SK-N-SH (cell line): Measurements from ENCODE around the gene SDK1. TPM values are rescaled to one million over a fixed set of nuclear protein-coding genes. Genes with fewer than 3 reads are reported as not detected.

Experiments used
- CTCF ChIA-PET: fragments of 300-600, 350-600 bp; formaldehyde crosslinking; extraction: SDS; loops from one replicate; lab custom pipeline; 2021; lab: Yijun Ruan, JAX
- POLR2A ChIA-PET: fragments of 350-600 bp; sonication (Branson Sonifier 250); formaldehyde crosslinking; extraction: SDS; loops from one replicate; lab custom pipeline; 2020; ENCODE audit warnings: antibody characterized with exemption, inconsistent platforms; lab: Yijun Ruan, JAX
- DNase-seq: peaks from one replicate; pipeline ENCODE4 v3.0.0; 2012
- H2AFZ ChIP-seq: fragments of 200-600 bp; sonication (generic); 2 replicates; pipeline ENCODE4 v1.8.1; 2016; ENCODE audit warnings: antibody characterized with exemption, mild to moderate bottlenecking, low read depth
- H3F3A ChIP-seq: fragments of 200-600 bp; sonication (generic); replicated peaks from 2 replicates; pipeline ENCODE3; 2016; ENCODE audit warnings: antibody characterized with exemption, mild to moderate bottlenecking; ENCODE audit not compliant: insufficient read depth
- H3K27ac ChIP-seq, 2 experiments: fragments of 200-500 bp in 1 of 2; fragments of 200-600 bp in 1 of 2; sonication (Bioruptor generic) in 1 of 2; sonication (generic), shearing (Covaris generic) in 1 of 2; 2 replicates each; pipeline versions ENCODE4 v1.5.1 to v1.6.1; 2014 to 2016; ENCODE audit warnings: low read depth in 2 of 2, inconsistent platforms in 1 of 2, low read length in 1 of 2, mild to moderate bottlenecking in 1 of 2, mixed read lengths in 1 of 2
- H3K27me3 ChIP-seq: fragments of 200-600 bp; sonication (generic), shearing (Covaris generic); 2 replicates; pipeline ENCODE4 v1.6.1; 2016; ENCODE audit warnings: mixed run types; ENCODE audit not compliant: insufficient read depth
- H3K36me3 ChIP-seq, 2 experiments: fragments of 200-500 bp in 1 of 2; fragments of 200-600 bp in 1 of 2; sonication (Bioruptor generic) in 1 of 2; sonication (generic) in 1 of 2; replicated peaks in 1 of 2; 2 replicates each; pipeline versions ENCODE3 to v1.5.1; 2014 to 2016; ENCODE audit warnings: low read length in 1 of 2, mild to moderate bottlenecking in 1 of 2; ENCODE audit not compliant: insufficient read depth in 2 of 2, control insufficient read depth in 1 of 2
- H3K4me1 ChIP-seq, 2 experiments: fragments of 200-500 bp in 1 of 2; fragments of 200-600 bp in 1 of 2; sonication (Bioruptor generic) in 1 of 2; sonication (generic), shearing (Covaris generic) in 1 of 2; 2 replicates each; pipeline versions ENCODE4 v1.5.1 to v1.6.1; 2014 to 2016; ENCODE audit warnings: low read depth in 1 of 2, low read length in 1 of 2, mixed run types in 1 of 2; ENCODE audit not compliant: insufficient read depth in 2 of 2, control insufficient read depth in 1 of 2
- H3K4me2 ChIP-seq: fragments of 200-600 bp; sonication (generic), shearing (Covaris generic); 2 replicates; pipeline ENCODE4 v1.6.1; 2017; ENCODE audit warnings: mixed run types
- H3K4me3 ChIP-seq, 2 experiments: fragments of 200-500 bp in 1 of 2; fragments of 200-600 bp in 1 of 2; sonication (Bioruptor generic) in 1 of 2; sonication (generic), shearing (Covaris generic) in 1 of 2; 2 replicates each; pipeline versions ENCODE4 v1.5.1 to v1.8.1; 2014 to 2016; ENCODE audit warnings: low read depth in 2 of 2, inconsistent platforms in 1 of 2, low read length in 1 of 2, mild to moderate bottlenecking in 1 of 2, mixed read lengths in 1 of 2, moderate library complexity in 1 of 2
- H3K79me2 ChIP-seq: fragments of 200-600 bp; sonication (generic); 2 replicates; pipeline ENCODE4 v1.8.1; 2017; ENCODE audit warnings: mild to moderate bottlenecking; ENCODE audit not compliant: insufficient read depth
- H3K9ac ChIP-seq: fragments of 200-600 bp; sonication (generic); 2 replicates; pipeline ENCODE4 v1.6.1; 2017; ENCODE audit warnings: mixed run types
- H3K9me2 ChIP-seq: fragments of 200-600 bp; sonication (generic); 2 replicates; pipeline ENCODE4 v1.6.1; 2017; ENCODE audit warnings: mixed run types
- H3K9me3 ChIP-seq: fragments of 200-600 bp; sonication (generic); 2 replicates; pipeline ENCODE4 v1.6.1; 2017; ENCODE audit warnings: mixed run types, mild to moderate bottlenecking, moderate library complexity
- H4K20me1 ChIP-seq: fragments of 200-600 bp; sonication (generic); 2 replicates; pipeline ENCODE4 v1.6.1; 2017; ENCODE audit warnings: mild to moderate bottlenecking, mixed run types; ENCODE audit not compliant: insufficient read depth
- CHD2 ChIP-seq: fragments of 150-350 bp; IDR thresholded peaks from 2 replicates; pipeline ENCODE4 v1.6.1; 2018; ENCODE audit warnings: low read length; ENCODE audit not compliant: partially characterized antibody
- EP300 ChIP-seq, 2 experiments: IDR thresholded peaks; 2 replicates each; pipeline versions ENCODE4 v1.4.0 to v1.6.1; 2012; ENCODE audit warnings: borderline replicate concordance in 1 of 2, low read depth in 1 of 2, low read length in 1 of 2
- MAX ChIP-seq: IDR thresholded peaks from 2 replicates; pipeline ENCODE4 v1.4.0; 2012; ENCODE audit warnings: low read depth
- MXI1 ChIP-seq: IDR thresholded peaks from 2 replicates; pipeline ENCODE4 v1.6.1; 2012; ENCODE audit warnings: mild to moderate bottlenecking, low read depth, low read length, improper control_type of control experiment
- NFIC ChIP-seq: IDR thresholded peaks from 2 replicates; pipeline ENCODE4 v1.4.0; 2012; ENCODE audit warnings: borderline replicate concordance
- POLR2AphosphoS5 ChIP-seq: IDR thresholded peaks from 2 replicates; pipeline ENCODE4 v1.6.1; 2012; ENCODE audit warnings: low read depth, low read length
- RAD21 ChIP-seq: IDR thresholded peaks from 2 replicates; pipeline ENCODE4 v1.6.1; 2012; ENCODE audit warnings: mild to moderate bottlenecking, low read length
- RCOR1 ChIP-seq: fragments of 150-350 bp; IDR thresholded peaks from 2 replicates; pipeline ENCODE4 v1.6.1; 2017; ENCODE audit warnings: antibody characterized with exemption, low read length
- REST ChIP-seq: IDR thresholded peaks from 2 replicates; pipeline ENCODE4 v1.6.1; 2012; ENCODE audit warnings: mild to moderate bottlenecking, low read depth, low read length, moderate library complexity
- RFX5 ChIP-seq: IDR thresholded peaks from 2 replicates; pipeline ENCODE4 v1.6.1; 2012; ENCODE audit warnings: mild to moderate bottlenecking, improper control_type of control experiment, low read length
- RXRA ChIP-seq: IDR thresholded peaks from 2 replicates; pipeline ENCODE4 v1.4.0; 2012; ENCODE audit warnings: low read depth, mild to moderate bottlenecking, borderline replicate concordance
- SIN3A ChIP-seq: IDR thresholded peaks from 2 replicates; pipeline ENCODE4 v1.6.1; 2012; ENCODE audit warnings: low read depth, mild to moderate bottlenecking, low read length, moderate library complexity, borderline replicate concordance
- TAF1 ChIP-seq: IDR thresholded peaks from 2 replicates; pipeline ENCODE4 v1.6.1; 2012; ENCODE audit warnings: low read depth, mild to moderate bottlenecking, low read length, moderate library complexity, borderline replicate concordance
- YY1 ChIP-seq: IDR thresholded peaks from 2 replicates; pipeline ENCODE4 v1.4.0; 2012; ENCODE audit warnings: low read depth, mild to moderate bottlenecking
- ZBTB33 ChIP-seq: IDR thresholded peaks from 2 replicates; pipeline ENCODE4 v1.4.0; 2012; ENCODE audit warnings: low read depth, borderline replicate concordance
- WGBS: methylation state at CpG from one replicate; pipeline ENCODE4 v1.1.6; 2017; ENCODE audit warnings: low lambda C conversion rate; 5-methylcytosine and 5-hydroxymethylcytosine counted together
- polyA plus RNA-seq, 3 experiments: library from polyadenylated mRNA; depleted of rRNA; stranded (reverse); fragments of >200 nt; gene quantifications; 2 replicates each; pipeline ENCODE4 v1.2.3, GENCODE V29; 2012

Gene SDK1
- polyA plus RNA-seq, 1 of the 3 experiments (the other 2 are of a cell fraction) = 1.2 TPM

- 61% methylated on average over 10 of the region's 14 CpGs for WGBS
- H3K4me1 ChIP-seq = peaks cover 0 to 49% of the 10 kb centered on the region in 2 experiments; a peak in 1 of 4 replicates
- no peaks in the 10 kb centered on the region for H4K20me1 ChIP-seq
- ChIA-PET CTCF (interaction anchor here (1.1 to 4.0 kb wide), 10 partner anchors 8 to 485 kb away, joined by 3 to 18 read pairs (median 4); no protein-coding TSS in a partner anchor), POLR2A (interaction anchor here (0.8 to 2.5 kb wide), 11 partner anchors 8 to 334 kb away, joined by 3 to 15 read pairs (median 5); no protein-coding TSS in a partner anchor)
- H3F3A ChIP-seq = no peaks in the 10 kb centered on the region
- H2AFZ ChIP-seq = no peak overlapping the region
- no peaks in the 10 kb centered on the region for H3K9me2 ChIP-seq
- no peaks in the 10 kb centered on the region for H3K9me3 ChIP-seq
- TF ChIP-seq EP300 (IDR thresholded peaks at IDR 0.05; ENCODE audit: borderline replicate concordance in 1 of 2, low read depth in 1 of 2, low read length in 1 of 2) (peak in 1 of 2 experiments; percentile 40; a peak in 1 of 4 replicates), SIN3A (no peak), RXRA (no peak), MAX (no peak)
- no peak overlapping the region for H3K9ac ChIP-seq
- H3K4me3 ChIP-seq = no peak overlapping the region; a peak in 1 of 4 replicates
- peak; percentile 74 for DNase-seq
- H3K4me2 ChIP-seq = no peak overlapping the region
- H3K27ac ChIP-seq = peak overlapping the region in 1 of 2 experiments; percentile 93; a peak in 2 of 4 replicates
- no peaks in the 10 kb centered on the region for H3K79me2 ChIP-seq
- H3K27me3 ChIP-seq = no peaks in the 10 kb centered on the region
- H3K36me3 ChIP-seq = no peaks in the 10 kb centered on the region
These were observed 844.5 kb downstream of the SDK1 start for GRCh38 chr7:4145576-4145975.

GRCh38 chr7:4147926-4148620 is 847.0 kb downstream of the SDK1 start:
- Histone ChIP-seq H3K4me2 (no peak overlapping the region), H2AFZ (no peak overlapping the region), H3K4me3 (no peak overlapping the region), H3K9me2 (no peaks in the 10 kb centered on the region), H3K9ac (no peak overlapping the region), H3F3A (no peaks in the 10 kb centered on the region), H3K4me1 (peaks cover 0 to 43% of the 10 kb centered on the region in 2 experiments; a peak in 1 of 4 replicates), H4K20me1 (no peaks in the 10 kb centered on the region), H3K9me3 (no peaks in the 10 kb centered on the region), H3K79me2 (no peaks in the 10 kb centered on the region), H3K36me3 (no peaks in the 10 kb centered on the region), H3K27ac (no peak overlapping the region), H3K27me3 (no peaks in the 10 kb centered on the region)
- TF ChIP-seq TAF1 (no peak), POLR2AphosphoS5 (no peak), RCOR1 (no peak), CHD2 (no peak), RFX5 (no peak), RAD21 (no peak), RXRA (no peak)
- ChIA-PET POLR2A (no interaction called here), CTCF (interaction anchor here (1.0 kb wide), 1 partner anchor 36 kb away, joined by 3 read pairs; no protein-coding TSS in a partner anchor)
- 76% methylated on average over 28 of the region's 28 CpGs for WGBS
- DNase-seq = no peak

GRCh38 chr7:4149236-4149635 is 848.2 kb downstream of the SDK1 start:
- Histone ChIP-seq H3F3A (no peaks in the 10 kb centered on the region), H3K4me2 (no peak overlapping the region), H3K4me3 (no peak overlapping the region), H3K9me3 (no peaks in the 10 kb centered on the region), H3K27ac (no peak overlapping the region), H3K27me3 (no peaks in the 10 kb centered on the region), H3K4me1 (peaks cover 0 to 32% of the 10 kb centered on the region in 2 experiments; a peak in 1 of 4 replicates), H2AFZ (no peak overlapping the region), H4K20me1 (no peaks in the 10 kb centered on the region), H3K79me2 (no peaks in the 10 kb centered on the region), H3K36me3 (no peaks in the 10 kb centered on the region), H3K9ac (no peak overlapping the region), H3K9me2 (no peaks in the 10 kb centered on the region)
- WGBS = 74% methylated on average over 13 of the region's 18 CpGs
- ChIA-PET CTCF (interaction anchor here (0.6 kb wide), 1 partner anchor 20 kb away, joined by 3 read pairs; no protein-coding TSS in a partner anchor), POLR2A (no interaction called here)
- DNase-seq = no peak
- TF ChIP-seq REST (no peak), MXI1 (no peak), ZBTB33 (no peak), NFIC (no peak), SIN3A (no peak), YY1 (no peak), EP300 (IDR thresholded peaks at IDR 0.05; ENCODE audit: borderline replicate concordance in 1 of 2, low read depth in 1 of 2, low read length in 1 of 2) (no peak)
